BLaER1 treated with 17β-estradiol and CSF1 and Interleukin-3, amounts not matched to agents 10 nM and 100 nM (cell line): ENCODE results near the gene LRFN3.
"Not testable (repeated sequence)": the region's sequence is repeated elsewhere in the genome, so short reads cannot be mapped to it uniquely, and the experiment has no call there.

ENCODE experiments used
- H3K27ac ChIP-seq, 11 experiments: shearing (Covaris generic); formaldehyde crosslinking; 2 replicates each; pipeline ENCODE4 v1.8.1; 2022
- H3K27me3 ChIP-seq, 11 experiments: shearing (Covaris generic); formaldehyde crosslinking; 2 replicates each; pipeline ENCODE4 v1.8.1; 2022
- H3K36me3 ChIP-seq, 11 experiments: shearing (Covaris generic); formaldehyde crosslinking; 2 replicates each; pipeline ENCODE4 v1.8.1; 2022
- H3K4me1 ChIP-seq, 10 experiments: shearing (Covaris generic); formaldehyde crosslinking; 2 replicates each; pipeline ENCODE4 v1.8.1; 2022
- H3K4me2 ChIP-seq, 11 experiments: shearing (Covaris generic); formaldehyde crosslinking; 2 replicates each; pipeline ENCODE4 v1.8.1; 2022
- H3K4me3 ChIP-seq, 10 experiments: shearing (Covaris generic); formaldehyde crosslinking; 2 replicates each; pipeline ENCODE4 v1.8.1; 2022
- H3K9ac ChIP-seq, 11 experiments: shearing (Covaris generic); formaldehyde crosslinking; 2 replicates each; pipeline ENCODE4 v1.8.1; 2022
- H3K9me3 ChIP-seq, 11 experiments: shearing (Covaris generic); formaldehyde crosslinking; replicated peaks in 1 of 11; 2 replicates each; pipeline ENCODE4 v1.8.1; 2022
- H4K20me1 ChIP-seq, 11 experiments: shearing (Covaris generic); formaldehyde crosslinking; 2 replicates each; pipeline ENCODE4 v1.8.1; 2022
- Cebpa-rat ChIP-seq, 11 experiments: shearing (Covaris generic); IDR thresholded peaks; 2 replicates each; pipeline ENCODE4 v1.8.1; 2022

LRFN3 gene

DNA sequence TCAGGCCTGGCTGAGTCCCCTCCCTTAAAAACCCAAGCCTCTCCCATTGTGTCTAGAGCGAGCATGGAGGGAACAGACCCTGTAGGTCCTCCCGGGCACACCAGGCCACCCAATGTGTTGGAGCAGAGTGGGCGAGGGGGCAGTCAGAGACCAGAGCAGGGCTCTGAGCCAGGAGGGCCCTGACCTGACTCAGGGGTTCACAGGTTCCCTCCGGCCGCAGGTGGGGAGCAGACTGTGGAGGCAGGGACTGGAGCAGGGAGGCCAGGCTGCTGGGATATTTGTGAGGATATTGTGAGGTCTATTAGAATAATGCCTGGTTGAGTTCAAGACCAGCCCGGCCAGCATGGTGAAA is 26.5 kb upstream of the LRFN3 start:
- Histone ChIP-seq H3K9ac (peak overlapping the region; percentile 72 to 90 (median 86)), H3K4me3 (peak overlapping the region in 7 of 10 experiments; percentile 29 to 58 (median 43); a peak in 11 of 20 replicates), H3K9me3 (no peaks in the 10 kb centered on the region), H3K4me2 (peak overlapping the region; percentile 87 to 100 (median 97)), H3K27me3 (no peaks in the 10 kb centered on the region), H3K36me3 (peaks cover 0 to 29% (median 0%) of the 10 kb centered on the region in 11 experiments; a peak in 5 of 22 replicates), H4K20me1 (no peaks in the 10 kb centered on the region), H3K4me1 (peaks cover 65 to 99% (median 91%) of the 10 kb centered on the region in 10 experiments), H3K27ac (peak overlapping the region; percentile 85 to 99 (median 97))
- TF ChIP-seq Cebpa-rat (IDR thresholded peaks at IDR 0.05) = no peak

DNA sequence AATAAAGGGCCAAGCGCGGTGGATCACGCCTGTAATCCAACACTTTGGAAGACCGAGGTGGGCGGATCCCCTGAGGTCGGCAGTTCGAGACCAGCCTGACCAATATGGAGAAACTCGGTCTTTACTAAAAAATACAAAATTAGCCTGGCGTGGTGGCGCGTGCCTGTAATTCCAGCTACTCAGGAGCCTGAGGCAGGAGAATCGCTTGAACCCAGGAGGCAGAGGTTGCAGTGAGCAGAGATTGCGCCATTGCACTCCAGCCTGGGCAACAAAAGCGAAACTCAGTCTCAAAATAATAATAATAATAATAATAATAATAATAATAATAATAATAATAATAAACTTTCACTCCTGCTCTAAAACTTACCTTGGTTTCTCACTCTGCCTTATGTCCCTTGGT is 25.8 kb upstream of the LRFN3 start:
- peak overlapping the region; percentile 87 to 100 (median 97) for H3K4me2 ChIP-seq

DNA sequence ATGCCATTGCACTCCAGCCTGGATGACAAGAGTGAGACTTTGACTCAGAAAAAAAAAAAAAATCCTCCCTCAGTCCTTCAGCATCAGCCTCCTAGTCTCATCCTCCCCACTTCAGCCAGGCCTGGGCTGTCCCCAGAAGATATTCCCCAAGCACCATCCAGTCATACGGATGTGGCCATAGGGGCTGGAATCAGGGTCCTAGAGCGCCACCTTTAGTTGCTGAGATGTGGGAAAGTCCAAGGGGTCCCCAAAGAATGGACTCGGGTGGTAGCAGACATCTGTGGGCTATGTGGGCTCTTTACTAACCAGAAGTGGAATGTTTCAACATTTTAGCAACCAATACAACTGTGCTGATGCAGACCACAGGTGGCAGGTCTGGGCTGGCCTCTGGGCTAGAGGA is 25.0 kb upstream of the LRFN3 start:
- no peak overlapping the region for H3K4me3 ChIP-seq
- TF ChIP-seq Cebpa-rat (IDR thresholded peaks at IDR 0.05) = no peak

More for the DNA sequence above, 25.8 kb upstream of the LRFN3 start:
- not testable (repeated sequence) for H3K9me3 ChIP-seq, H3K4me3 ChIP-seq, H4K20me1 ChIP-seq, H3K27me3 ChIP-seq
- Histone ChIP-seq H3K36me3 (peaks cover 0 to 24% (median 0%) of the 10 kb centered on the region in 11 experiments; a peak in 5 of 22 replicates), H3K27ac (peak overlapping the region; percentile 85 to 99 (median 97); a peak in 21 of 22 replicates), H3K9ac (peak overlapping the region; percentile 72 to 90 (median 86); a peak in 18 of 22 replicates), H3K4me1 (peaks cover 58 to 99% (median 88%) of the 10 kb centered on the region in 10 experiments)

DNA sequence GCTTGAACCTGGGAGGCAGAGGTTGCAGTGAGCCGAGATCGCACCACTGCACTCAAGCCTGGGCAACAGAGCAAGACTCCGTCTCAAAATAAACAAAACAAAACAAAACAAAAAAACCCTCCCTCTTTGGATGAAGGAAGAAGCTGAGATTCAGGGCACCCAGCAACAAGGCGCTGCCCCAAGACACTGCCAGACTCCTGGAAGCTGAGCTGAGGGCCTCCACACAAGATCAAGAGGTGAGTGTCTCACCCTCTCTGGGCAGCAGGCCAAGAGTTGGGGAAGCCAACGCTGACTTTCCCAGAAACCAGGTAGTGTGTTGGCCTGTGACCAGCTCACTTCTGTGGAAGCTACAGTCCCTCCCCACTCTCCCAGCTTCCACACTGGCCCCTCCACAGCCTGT is 24.4 kb upstream of the LRFN3 start:
- Histone ChIP-seq H3K36me3 (peaks cover 0 to 10% (median 0%) of the 10 kb centered on the region in 11 experiments; a peak in 4 of 22 replicates), H3K27me3 (no peaks in the 10 kb centered on the region), H3K9ac (peak overlapping the region in 5 of 11 experiments; percentile 9 to 64 (median 28); a peak in 6 of 22 replicates), H3K4me2 (peak overlapping the region; percentile 4 to 100 (median 97); a peak in 19 of 22 replicates), H3K4me3 (no peak overlapping the region), H4K20me1 (no peaks in the 10 kb centered on the region), H3K27ac (peak overlapping the region in 10 of 11 experiments; percentile 1 to 99 (median 98); a peak in 17 of 22 replicates), H3K4me1 (peaks cover 52 to 99% (median 80%) of the 10 kb centered on the region in 10 experiments), H3K9me3 (no peaks in the 10 kb centered on the region)
- TF ChIP-seq Cebpa-rat (IDR thresholded peaks at IDR 0.05) = no peak

More for the DNA sequence above, 25.0 kb upstream of the LRFN3 start:
- Histone ChIP-seq H3K4me2 (peak overlapping the region; percentile 10 to 100 (median 97); a peak in 18 of 22 replicates), H4K20me1 (no peaks in the 10 kb centered on the region), H3K27ac (peak overlapping the region; percentile 10 to 99 (median 97); a peak in 20 of 22 replicates), H3K9me3 (no peaks in the 10 kb centered on the region), H3K36me3 (peaks cover 0 to 16% (median 0%) of the 10 kb centered on the region in 11 experiments; a peak in 5 of 22 replicates), H3K9ac (peak overlapping the region in 5 of 11 experiments; percentile 9 to 64 (median 28); a peak in 4 of 22 replicates), H3K4me1 (peaks cover 56 to 99% (median 84%) of the 10 kb centered on the region in 10 experiments), H3K27me3 (no peaks in the 10 kb centered on the region)

DNA sequence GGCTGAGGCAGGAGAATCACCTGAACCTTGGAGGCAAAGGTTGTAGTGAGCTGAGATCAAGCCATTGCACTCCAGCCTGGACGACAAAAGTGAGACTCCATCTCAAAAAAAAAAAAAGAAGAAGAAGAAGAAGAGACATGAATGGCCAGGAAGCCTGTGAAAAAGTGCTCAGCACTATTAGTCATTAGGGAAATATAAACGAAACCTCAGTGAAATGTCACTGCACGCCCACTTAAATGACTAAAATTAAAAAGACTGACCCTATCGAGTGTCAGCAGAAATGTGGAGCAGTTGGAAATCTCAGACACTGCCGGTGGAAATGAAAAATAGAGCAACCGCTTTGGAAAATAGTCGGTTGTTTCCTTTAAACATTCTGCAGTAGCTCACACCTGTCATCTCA is 22.6 kb upstream of the LRFN3 start:
- Histone ChIP-seq H3K36me3 (no peaks in the 10 kb centered on the region), H3K9me3 (no peaks in the 10 kb centered on the region), H3K4me2 (peak overlapping the region in 8 of 11 experiments; percentile 1 to 100 (median 74); a peak in 14 of 22 replicates), H3K9ac (peak overlapping the region in 4 of 11 experiments; percentile 34 to 73 (median 66); a peak in 7 of 22 replicates), H3K4me1 (peaks cover 34 to 90% (median 62%) of the 10 kb centered on the region in 10 experiments), H3K27ac (peak overlapping the region in 5 of 11 experiments; percentile 19 to 99 (median 97); a peak in 8 of 22 replicates), H3K27me3 (no peaks in the 10 kb centered on the region), H4K20me1 (no peaks in the 10 kb centered on the region), H3K4me3 (peak overlapping the region in 1 of 10 experiments; percentile 2; a peak in 1 of 20 replicates)
- TF ChIP-seq Cebpa-rat (IDR thresholded peaks at IDR 0.05) = no peak

DNA sequence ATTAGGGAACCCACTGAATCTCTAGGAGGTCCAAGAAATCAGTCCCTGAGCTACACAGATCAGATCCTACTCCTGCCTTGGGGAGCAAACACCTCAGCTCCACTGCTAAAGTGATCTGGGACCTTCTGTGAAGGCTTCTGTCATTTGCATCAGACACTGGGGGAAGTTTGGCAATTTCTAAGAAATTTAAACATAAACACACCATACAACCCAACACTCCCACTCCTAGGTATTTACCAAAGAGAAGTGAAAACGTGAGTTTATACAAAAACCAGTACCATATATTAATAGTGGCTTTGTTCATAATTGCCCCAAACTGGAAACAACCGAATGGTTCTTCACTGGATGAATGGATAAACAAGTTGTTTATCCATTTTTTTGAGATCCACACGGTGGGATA is 20.7 kb upstream of the LRFN3 start:
- peaks cover 15 to 74% (median 44%) of the 10 kb centered on the region in 10 experiments for H3K4me1 ChIP-seq
- H3K9ac ChIP-seq = no peak overlapping the region
- no peak for TF ChIP-seq Cebpa-rat (IDR thresholded peaks at IDR 0.05)
- H4K20me1 ChIP-seq = no peaks in the 10 kb centered on the region
- H3K9me3 ChIP-seq = no peaks in the 10 kb centered on the region
- no peaks in the 10 kb centered on the region for H3K36me3 ChIP-seq
- peak overlapping the region in 5 of 11 experiments; percentile 60 to 100 (median 96); a peak in 9 of 22 replicates for H3K4me2 ChIP-seq
- H3K27ac ChIP-seq = peak overlapping the region in 3 of 11 experiments; percentile 20 to 98 (median 81); a peak in 6 of 22 replicates
- no peaks in the 10 kb centered on the region for H3K27me3 ChIP-seq
- no peak overlapping the region for H3K4me3 ChIP-seq

DNA sequence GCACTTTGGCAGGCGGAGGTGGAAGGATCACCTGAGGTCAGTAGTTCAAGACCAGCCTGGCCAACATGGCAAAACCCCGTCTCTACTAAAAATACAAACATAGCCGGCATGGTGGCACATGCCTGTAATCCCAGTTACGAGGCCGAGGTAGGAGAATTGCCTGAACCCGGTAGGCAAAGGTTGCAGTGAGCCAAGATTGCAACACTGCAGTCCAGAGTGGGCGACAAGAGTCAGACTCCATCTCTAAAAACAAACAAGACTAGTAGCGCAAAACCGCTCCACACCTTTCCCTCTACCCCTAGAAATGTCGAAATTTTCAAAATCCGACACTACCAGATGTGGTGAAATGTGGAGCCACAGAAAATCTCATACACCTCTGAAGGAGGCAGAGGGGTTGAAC is 16.9 kb upstream of the LRFN3 start:
- Histone ChIP-seq H3K4me2 (no peak overlapping the region), H3K27me3 (no peaks in the 10 kb centered on the region), H3K4me1 (peaks cover 0 to 49% (median 8%) of the 10 kb centered on the region in 10 experiments; a peak in 11 of 20 replicates), H3K27ac (no peak overlapping the region), H3K36me3 (no peaks in the 10 kb centered on the region), H3K9ac (no peak overlapping the region), H3K9me3 (no peaks in the 10 kb centered on the region), H3K4me3 (no peak overlapping the region), H4K20me1 (no peaks in the 10 kb centered on the region)
- no peak for TF ChIP-seq Cebpa-rat (IDR thresholded peaks at IDR 0.05)

DNA sequence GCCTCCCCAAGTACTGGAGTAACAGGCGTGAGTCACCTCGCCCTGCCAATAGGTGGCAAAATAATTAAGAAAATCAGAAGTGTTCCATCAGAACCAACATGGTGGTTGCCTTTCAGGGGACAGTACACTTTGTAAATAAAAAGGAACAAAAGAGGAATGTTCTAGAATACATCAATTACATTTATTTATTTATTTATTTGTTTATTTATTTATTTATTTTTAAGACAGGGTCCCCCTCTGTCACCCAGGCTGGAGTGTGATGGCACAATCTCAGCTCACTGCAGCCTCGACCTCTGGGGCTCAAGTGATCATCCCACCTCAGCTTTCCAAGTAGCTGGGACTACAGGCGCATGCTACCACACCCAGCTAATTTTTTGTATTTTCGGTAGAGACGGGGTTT is 15.2 kb upstream of the LRFN3 start:
- H3K36me3 ChIP-seq = no peaks in the 10 kb centered on the region; a peak in 1 of 22 replicates
- no peak overlapping the region for H3K4me3 ChIP-seq
- no peak for TF ChIP-seq Cebpa-rat (IDR thresholded peaks at IDR 0.05)
- no peak overlapping the region for H3K27ac ChIP-seq
- no peak overlapping the region for H3K9ac ChIP-seq
- H4K20me1 ChIP-seq = no peaks in the 10 kb centered on the region
- peaks cover 0 to 13% (median 8%) of the 10 kb centered on the region in 11 experiments; a peak in 11 of 22 replicates for H3K9me3 ChIP-seq
- H3K4me1 ChIP-seq = peaks cover 0 to 32% (median 0%) of the 10 kb centered on the region in 10 experiments; a peak in 7 of 20 replicates
- no peaks in the 10 kb centered on the region for H3K27me3 ChIP-seq
- no peak overlapping the region for H3K4me2 ChIP-seq

DNA sequence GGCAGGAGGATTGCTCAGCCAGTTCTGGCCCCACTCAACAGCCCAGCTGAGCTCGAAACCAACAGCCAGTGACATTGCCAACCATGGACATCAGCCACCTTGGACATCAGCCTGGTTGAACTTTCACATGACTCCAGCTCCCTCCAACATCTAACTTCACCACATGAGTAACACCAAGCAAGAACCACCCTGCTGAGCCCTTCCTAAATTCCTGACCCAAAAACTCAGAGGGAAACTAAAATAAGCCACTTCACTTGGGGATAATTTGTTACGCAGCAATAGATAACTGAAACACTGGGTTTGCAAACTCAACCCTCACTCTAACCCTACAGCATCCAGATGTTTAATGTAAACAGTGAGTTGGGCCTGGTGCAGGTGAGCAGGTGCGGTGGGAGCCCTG is 10.7 kb upstream of the LRFN3 start:
- Histone ChIP-seq H3K9me3 (peaks cover 0 to 18% (median 8%) of the 10 kb centered on the region in 11 experiments; a peak in 11 of 22 replicates), H3K4me1 (peaks cover 18 to 55% (median 25%) of the 10 kb centered on the region in 10 experiments), H3K4me3 (no peak overlapping the region), H3K4me2 (no peak overlapping the region), H3K36me3 (no peaks in the 10 kb centered on the region; a peak in 1 of 22 replicates), H3K27ac (no peak overlapping the region), H4K20me1 (no peaks in the 10 kb centered on the region), H3K27me3 (no peaks in the 10 kb centered on the region), H3K9ac (no peak overlapping the region)
- no peak for TF ChIP-seq Cebpa-rat (IDR thresholded peaks at IDR 0.05)
